ENCODE data around the gene LRRC7.
"Not testable (repeated sequence)": the region's sequence is repeated elsewhere in the genome, so short reads cannot be mapped to it uniquely, and the experiment has no call there.

Gene LRRC7

GRCh38 chr1:69987881-69988280 lies 420.2 kb downstream of the LRRC7 start:
- DNase-seq, result no peak

GRCh38 chr1:69991644-69992043 lies 423.9 kb downstream of the LRRC7 start:
- no peak for DNase-seq

DNA sequence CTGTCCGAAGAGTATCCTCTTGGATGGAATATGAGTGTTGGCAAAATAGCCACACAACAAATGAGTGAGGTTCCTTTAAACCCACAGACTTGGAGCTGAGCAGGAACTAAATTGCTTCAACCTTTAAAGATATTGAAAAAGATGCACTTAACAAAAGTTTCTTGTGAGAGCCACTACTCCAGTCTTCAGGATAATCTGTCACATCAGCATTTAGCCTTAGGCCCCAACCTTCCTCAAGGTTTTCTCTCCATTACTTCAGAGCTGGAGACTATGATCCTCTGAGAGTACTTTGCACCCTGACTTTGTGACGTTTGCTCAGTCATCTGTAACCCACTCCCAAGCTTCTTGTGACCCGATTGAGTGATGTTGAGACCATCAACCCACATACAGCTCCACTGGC lies 424.9 kb downstream of the LRRC7 start:
- no peak for DNase-seq

GRCh38 chr1:69993810-69994209 lies 426.1 kb downstream of the LRRC7 start:
- DNase-seq, result no peak

DNA sequence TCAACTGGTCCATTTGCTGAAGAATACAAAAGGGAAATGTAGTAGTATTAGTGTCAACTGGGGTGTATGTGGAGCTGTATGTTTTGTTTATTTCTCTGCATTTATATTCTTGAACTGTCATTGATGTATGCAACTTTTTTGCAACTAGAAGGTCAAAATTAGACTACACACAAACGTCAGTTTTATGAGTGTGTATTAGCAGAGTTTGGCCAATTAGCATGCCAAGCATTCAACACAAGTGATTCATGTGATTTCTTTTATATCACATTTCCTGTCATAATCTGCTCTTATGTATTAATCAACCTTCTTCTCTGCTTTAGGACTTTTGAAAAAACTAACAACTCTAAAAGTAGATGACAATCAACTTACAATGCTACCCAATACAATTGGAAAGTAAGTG lies 426.5 kb downstream of the LRRC7 start:
- no peak for DNase-seq

GRCh38 chr1:69998847-69999246 lies 431.1 kb downstream of the LRRC7 start:
- DNase-seq, result no peak

DNA sequence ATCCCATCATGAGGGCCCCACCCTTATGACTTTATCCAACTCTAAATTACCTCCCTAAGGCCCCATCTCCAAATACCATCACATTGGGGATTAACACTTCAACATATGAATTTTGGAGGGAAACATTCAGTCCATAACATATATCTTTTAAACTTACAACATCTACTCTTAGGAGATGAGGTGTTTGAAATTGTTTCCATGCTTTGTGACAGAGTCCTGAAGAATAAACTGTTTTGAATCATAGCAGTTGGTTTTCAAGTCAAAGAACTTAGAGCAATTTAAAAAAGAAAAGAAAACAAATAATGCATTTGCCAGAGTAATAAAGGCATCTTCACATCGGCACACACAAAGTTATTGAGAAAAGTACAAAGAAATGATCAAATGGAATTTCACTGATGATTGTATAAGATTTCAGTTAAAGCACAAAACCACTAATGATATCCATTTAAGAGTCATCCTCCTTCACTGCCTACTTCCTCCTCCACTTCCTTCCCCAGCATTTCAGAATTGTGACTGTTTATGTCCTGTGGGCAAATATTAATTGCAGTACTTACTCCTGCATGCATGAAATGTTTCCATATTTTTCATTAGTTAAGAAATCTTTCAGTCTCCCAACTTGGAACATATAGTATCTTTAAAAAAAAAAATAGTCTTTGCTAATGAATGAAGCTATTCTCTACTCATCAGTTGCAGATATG lies 435.6 kb downstream of the LRRC7 start:
- no peak for DNase-seq

DNA sequence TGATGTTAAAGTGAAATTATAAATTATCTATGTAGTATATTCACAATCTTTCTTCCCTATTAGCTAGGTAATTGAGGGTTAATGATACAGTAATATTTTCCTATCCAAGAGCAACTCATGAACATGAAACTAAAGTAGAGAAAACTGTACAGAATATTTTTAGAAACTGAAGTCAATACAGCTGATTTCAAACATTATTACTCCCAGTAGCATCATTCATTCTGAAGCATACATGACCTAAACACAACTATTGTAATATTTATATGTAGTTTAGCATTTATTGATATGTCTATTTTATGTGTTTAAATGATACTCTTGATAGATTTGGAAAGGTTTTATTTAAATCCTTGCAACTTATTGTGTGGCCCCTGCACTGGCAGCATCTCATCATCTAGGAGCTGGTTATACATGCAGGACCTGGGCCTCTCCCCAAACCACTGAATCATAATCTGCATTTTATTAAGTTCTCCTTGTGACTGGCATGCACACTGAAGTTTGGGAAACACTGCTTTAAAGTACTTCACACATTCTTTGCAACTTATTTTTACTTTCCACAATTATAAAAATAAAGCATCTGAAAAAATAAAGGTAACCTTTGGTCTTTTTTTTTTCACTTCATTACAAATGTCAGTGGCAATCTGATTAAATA lies 437.8 kb downstream of the LRRC7 start:
- no peak for DNase-seq

DNA sequence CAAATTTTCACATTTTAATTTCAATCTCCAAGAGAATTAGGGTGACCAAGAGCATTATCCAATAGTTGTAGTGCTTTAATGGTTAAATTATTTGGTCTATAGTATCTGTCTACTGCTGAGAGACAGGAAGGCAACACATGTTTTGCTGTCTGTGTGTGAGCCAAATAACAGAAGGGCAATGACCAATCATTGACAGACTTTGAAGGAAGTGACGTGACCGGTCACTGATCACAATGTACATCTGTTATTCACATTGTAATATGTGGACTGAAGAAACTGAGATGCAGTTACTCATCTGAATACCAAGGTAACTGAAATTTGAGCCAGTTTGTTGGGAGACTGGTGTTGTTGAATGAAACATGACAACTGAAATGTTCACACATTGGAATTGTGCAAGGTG lies 440.9 kb downstream of the LRRC7 start:
- DNase-seq, result no peak

DNA sequence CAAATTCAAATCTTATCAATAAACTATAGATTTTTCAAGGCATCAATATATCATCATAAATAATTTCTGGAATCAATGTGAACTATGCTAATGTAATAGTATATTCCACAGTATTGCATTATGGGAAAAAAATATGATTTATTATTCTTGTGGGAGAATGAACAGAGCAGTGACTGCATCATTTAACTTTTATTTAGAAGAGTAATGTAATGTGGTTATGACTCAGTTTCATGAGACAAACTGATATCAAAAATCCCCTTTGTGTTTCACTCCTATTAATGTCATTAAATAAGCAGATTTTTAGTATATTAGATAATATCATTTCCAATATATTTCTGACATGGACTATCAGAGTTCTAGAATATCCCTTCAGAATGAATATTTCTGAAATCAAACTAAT lies 450.0 kb downstream of the LRRC7 start:
- DNase-seq, result no peak

DNA sequence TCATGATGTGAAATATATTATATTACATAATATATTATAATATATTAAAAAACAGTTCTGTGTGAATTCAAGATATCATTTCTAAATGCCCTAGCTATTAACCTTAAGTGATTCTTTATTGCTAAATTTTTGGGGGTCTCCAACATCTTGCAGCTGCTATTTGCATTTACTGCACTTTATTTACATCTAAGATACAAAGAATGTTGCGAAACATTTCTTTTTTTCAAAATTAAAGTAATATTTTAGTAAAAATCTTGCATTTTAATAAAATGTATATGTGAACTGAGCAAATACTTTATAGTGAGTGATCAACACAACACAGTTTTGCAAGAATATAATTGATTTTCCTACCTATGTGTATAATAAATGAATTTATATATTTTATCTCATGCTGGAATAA lies 456.6 kb downstream of the LRRC7 start:
- no peak for DNase-seq

DNA sequence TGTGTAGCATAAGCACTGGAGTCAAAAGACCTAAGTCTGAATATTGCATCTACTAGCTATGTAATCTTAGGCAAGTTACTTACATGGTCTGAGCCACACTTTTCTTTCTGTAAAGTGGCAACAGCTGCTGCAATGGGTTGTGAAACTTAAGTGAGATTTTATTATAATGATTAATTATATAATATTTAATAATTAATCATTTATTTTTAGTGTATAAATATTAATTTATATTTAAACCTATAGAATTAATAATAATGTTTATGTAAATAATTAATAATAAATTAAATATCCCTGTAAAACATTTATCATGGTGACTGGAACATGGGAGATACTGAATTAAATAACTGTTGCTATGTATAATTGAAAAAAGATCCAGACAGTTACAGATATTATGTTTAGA lies 457.3 kb downstream of the LRRC7 start:
- no peak for DNase-seq

GRCh38 chr1:70025846-70026245 lies 458.1 kb downstream of the LRRC7 start:
- DNase-seq, result no peak

GRCh38 chr1:70033266-70033873 lies 465.6 kb downstream of the LRRC7 start:
- DNase-seq, result no peak

GRCh38 chr1:70033936-70034335 lies 466.2 kb downstream of the LRRC7 start:
- no peak for DNase-seq

- no peak for DNase-seq
These were observed 466.7 kb downstream of the LRRC7 start for GRCh38 chr1:70034403-70034802.

DNA sequence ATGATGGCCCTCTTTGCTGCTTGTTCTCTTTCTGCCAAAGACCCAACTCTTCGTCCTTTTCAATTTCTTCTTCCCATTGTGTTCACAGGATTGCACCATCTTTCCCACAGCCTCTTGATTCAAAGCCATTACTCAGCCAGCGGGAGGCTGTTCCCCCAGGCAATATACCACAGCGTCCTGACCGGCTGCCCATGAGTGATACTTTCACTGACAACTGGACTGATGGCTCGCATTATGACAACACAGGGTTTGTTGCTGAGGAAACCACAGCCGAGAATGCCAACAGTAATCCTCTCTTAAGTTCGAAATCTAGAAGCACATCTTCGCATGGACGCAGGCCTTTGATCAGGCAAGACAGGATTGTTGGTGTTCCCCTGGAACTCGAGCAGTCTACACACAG lies 470.3 kb downstream of the LRRC7 start:
- no peak for DNase-seq

- no peak for DNase-seq
These were observed 471.8 kb downstream of the LRRC7 start for GRCh38 chr1:70039485-70039884.

- DNase-seq, result no peak
These were observed 473.8 kb downstream of the LRRC7 start for GRCh38 chr1:70041317-70042045.

DNA sequence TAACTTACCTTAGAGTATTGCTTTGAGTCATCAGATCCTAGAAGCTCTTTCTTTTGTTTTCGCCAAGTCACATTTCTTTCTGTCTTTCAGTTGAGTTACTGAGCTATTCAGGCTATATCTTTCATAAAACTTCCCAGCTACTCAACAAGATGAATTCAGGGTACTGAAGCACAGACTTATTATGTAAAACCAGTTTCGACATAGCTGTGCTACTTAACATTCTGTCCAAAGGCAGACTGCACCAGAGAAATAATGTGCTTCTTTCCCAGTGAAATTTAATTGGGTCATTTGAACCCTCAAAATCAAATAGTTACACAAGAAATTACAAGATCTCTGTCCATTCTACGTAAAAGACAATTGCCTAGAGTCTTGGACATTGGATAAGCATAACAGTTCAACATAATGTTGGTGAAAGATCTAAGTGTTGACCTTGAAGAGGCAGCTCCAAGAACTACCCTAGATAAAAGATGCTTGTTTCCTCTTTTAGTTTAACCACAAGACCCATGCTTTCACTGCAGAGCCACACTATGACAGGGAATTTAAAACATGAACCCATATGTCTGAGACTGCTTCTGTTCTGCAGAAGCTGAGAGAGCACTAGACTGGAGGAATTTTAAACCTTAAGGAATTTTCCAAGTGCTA lies 474.5 kb downstream of the LRRC7 start:
- DNase-seq, result no peak

GRCh38 chr1:70043804-70044203 lies 476.1 kb downstream of the LRRC7 start:
- DNase-seq, result no peak

DNA sequence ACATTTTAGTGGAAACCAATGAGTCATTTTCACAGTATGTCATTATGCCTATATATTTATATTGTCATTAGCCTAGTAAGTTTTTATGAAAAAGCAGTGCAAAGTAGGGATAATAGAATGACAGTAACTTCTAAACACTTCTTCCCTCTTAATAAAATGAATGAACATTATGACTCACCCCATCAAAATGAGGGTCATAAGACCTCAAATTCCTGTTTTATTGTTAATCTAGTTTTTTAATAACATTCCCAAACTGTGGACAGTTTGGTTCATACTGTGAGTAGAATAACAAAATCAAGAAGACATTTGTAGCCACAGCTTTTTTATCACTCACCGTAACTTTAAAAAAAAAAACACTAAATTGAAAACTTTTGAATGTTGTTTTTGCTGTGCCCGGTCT lies 477.1 kb downstream of the LRRC7 start:
- DNase-seq, result no peak

DNA sequence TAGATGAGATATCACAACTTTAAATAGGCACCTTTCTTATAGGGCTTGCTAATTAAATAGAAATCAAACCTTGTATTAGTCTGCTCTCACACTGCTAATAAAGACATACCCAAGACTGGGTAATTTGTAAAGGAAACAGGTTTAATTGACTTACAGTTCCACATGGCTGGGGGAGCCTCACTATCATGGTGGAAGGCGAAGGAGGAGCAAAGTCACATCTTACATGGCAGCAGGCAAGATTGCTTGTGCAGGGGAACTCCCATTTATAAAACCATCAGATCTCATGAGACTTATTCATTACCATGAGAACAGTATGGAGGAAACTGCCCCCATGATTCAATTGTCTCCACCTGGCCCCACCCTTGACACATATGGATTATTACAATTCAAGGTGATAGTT lies 477.9 kb downstream of the LRRC7 start:
- DNase-seq, result not testable (repeated sequence)
